H9 (cell line): ENCODE measurements around the gene RAB17. TPM values are rescaled to one million over a fixed set of nuclear protein-coding genes. Genes with fewer than 3 reads are reported as not detected.

Source experiments
- DNase-seq: peaks from one replicate; pipeline ENCODE4 v3.0.0-alpha.2; 2017
- H2AFZ ChIP-seq: one replicate; pipeline ENCODE4 v1.6.1; 2013; ENCODE audit warnings: mild to moderate bottlenecking, low read length, control low read depth, moderate library complexity
- H2AK5ac ChIP-seq: 2 replicates; pipeline ENCODE4 v1.6.1; 2013; ENCODE audit warnings: low read length, control low read depth, mixed read lengths; ENCODE audit not compliant: insufficient read length
- H2BK120ac ChIP-seq: one replicate; pipeline ENCODE4 v1.6.1; 2013; ENCODE audit warnings: low read depth, mild to moderate bottlenecking, low read length, control low read depth, inconsistent platforms; ENCODE audit not compliant: poor library complexity, severe bottlenecking
- H2BK12ac ChIP-seq: 2 replicates; pipeline ENCODE4 v1.6.1; 2013; ENCODE audit warnings: low read length, control low read depth, mixed read lengths, low read depth; ENCODE audit not compliant: insufficient read length
- H2BK15ac ChIP-seq: 2 replicates; pipeline ENCODE4 v1.6.1; 2013; ENCODE audit warnings: low read depth, low read length, control low read depth
- H2BK20ac ChIP-seq: one replicate; pipeline ENCODE4 v1.6.1; 2013; ENCODE audit warnings: low read depth, mild to moderate bottlenecking, low read length, control low read depth, inconsistent platforms; ENCODE audit not compliant: poor library complexity, severe bottlenecking
- H2BK5ac ChIP-seq: 2 replicates; pipeline ENCODE4 v1.6.1; 2013; ENCODE audit warnings: low read length, control low read depth, mixed read lengths; ENCODE audit not compliant: insufficient read length
- H3K14ac ChIP-seq: 2 replicates; pipeline ENCODE4 v1.6.1; 2013; ENCODE audit warnings: low read length, control low read depth; ENCODE audit not compliant: insufficient read depth
- H3K18ac ChIP-seq: 2 replicates; pipeline ENCODE4 v1.6.1; 2013; ENCODE audit warnings: low read depth, mild to moderate bottlenecking, mixed read lengths, low read length, control low read depth; ENCODE audit not compliant: insufficient read length
- H3K23ac ChIP-seq: 2 replicates; pipeline ENCODE4 v1.6.1; 2013; ENCODE audit warnings: low read length, control low read depth, mixed read lengths, low read depth; ENCODE audit not compliant: insufficient read length
- H3K23me2 ChIP-seq: 2 replicates; pipeline ENCODE4 v1.6.1; 2013; ENCODE audit warnings: low read depth, mild to moderate bottlenecking, mixed read lengths, low read length, control low read depth; ENCODE audit not compliant: insufficient read length, poor library complexity, severe bottlenecking
- H3K27ac ChIP-seq: 2 replicates; pipeline ENCODE4 v1.5.1; 2013; ENCODE audit warnings: low read length, control low read depth, mixed read lengths, low read depth; ENCODE audit not compliant: insufficient read length
- H3K27me3 ChIP-seq: 2 replicates; pipeline ENCODE4 v1.6.1; 2013; ENCODE audit warnings: low read length, control low read depth, inconsistent platforms; ENCODE audit not compliant: insufficient read depth
- H3K4ac ChIP-seq: 2 replicates; pipeline ENCODE4 v1.6.1; 2013; ENCODE audit warnings: low read depth, mild to moderate bottlenecking, control low read depth, inconsistent platforms, low read length, moderate library complexity
- H3K4me1 ChIP-seq: 2 replicates; pipeline ENCODE4 v1.6.1; 2013; ENCODE audit warnings: low read length, control low read depth, inconsistent platforms; ENCODE audit not compliant: insufficient read depth
- H3K4me2 ChIP-seq: 2 replicates; pipeline ENCODE4 v1.6.1; 2013; ENCODE audit warnings: low read length, control low read depth, mixed read lengths; ENCODE audit not compliant: insufficient read length, insufficient read depth
- H3K56ac ChIP-seq: 2 replicates; pipeline ENCODE4 v1.6.1; 2013; ENCODE audit warnings: low read depth, mild to moderate bottlenecking, mixed read lengths, low read length, control low read depth; ENCODE audit not compliant: insufficient read length
- H3K79me1 ChIP-seq: 2 replicates; pipeline ENCODE4 v1.6.1; 2013; ENCODE audit warnings: low read depth, mild to moderate bottlenecking, moderate library complexity, low read length, control low read depth, inconsistent platforms; ENCODE audit not compliant: insufficient read depth, poor library complexity, severe bottlenecking
- H3K79me2 ChIP-seq: 2 replicates; pipeline ENCODE4 v1.6.1; 2013; ENCODE audit warnings: low read length, control low read depth, inconsistent platforms; ENCODE audit not compliant: insufficient read depth
- H3K9ac ChIP-seq: 2 replicates; pipeline ENCODE4 v1.6.1; 2013; ENCODE audit warnings: low read length, control low read depth, mixed read lengths; ENCODE audit not compliant: insufficient read length; ENCODE audit errors: extremely low read depth
- H3K9me3 ChIP-seq: one replicate; pipeline ENCODE4 v1.6.1; 2013; ENCODE audit warnings: low read depth, low read length, inconsistent platforms; ENCODE audit not compliant: control insufficient read depth
- H3T11ph ChIP-seq: one replicate; pipeline ENCODE4 v1.6.1; 2013; ENCODE audit warnings: mild to moderate bottlenecking, low read length, control low read depth, inconsistent platforms
- H4K20me1 ChIP-seq: one replicate; pipeline ENCODE4 v1.6.1; 2013; ENCODE audit not compliant: control insufficient read depth, insufficient read length, insufficient read depth
- H4K5ac ChIP-seq: 2 replicates; pipeline ENCODE4 v1.6.1; 2013; ENCODE audit warnings: low read depth, mild to moderate bottlenecking, mixed read lengths, low read length, control low read depth; ENCODE audit not compliant: insufficient read length
- H4K8ac ChIP-seq: replicated peaks from 2 replicates; pipeline ENCODE4 v1.6.1; 2013; ENCODE audit warnings: low read length, control low read depth, mixed read lengths, low read depth; ENCODE audit not compliant: insufficient read length
- H4K91ac ChIP-seq: 2 replicates; pipeline ENCODE4 v1.6.1; 2013; ENCODE audit warnings: low read depth, mild to moderate bottlenecking, moderate library complexity, mixed read lengths, low read length, control low read depth; ENCODE audit not compliant: insufficient read length
- H3K27ac Mint-ChIP-seq, 3 experiments: 2 replicates in 2 of 3; 3 replicates in 1 of 3; pipeline ENCODE4 v1.8.0; 2020 to 2021; ENCODE audit warnings: mixed read lengths in 3 of 3, mild to moderate bottlenecking in 1 of 3, moderate library complexity in 1 of 3
- H3K27me3 Mint-ChIP-seq: 2 replicates; pipeline ENCODE4 v1.8.0; 2021; ENCODE audit warnings: low read depth, mild to moderate bottlenecking, moderate library complexity, mixed read lengths
- H3K36me3 Mint-ChIP-seq, 3 experiments: 2 replicates in 2 of 3; 3 replicates in 1 of 3; pipeline ENCODE4 v1.8.0; 2020 to 2021; ENCODE audit warnings: low read depth in 3 of 3, mixed read lengths in 3 of 3; ENCODE audit not compliant: insufficient read depth in 1 of 3
- H3K4me1 Mint-ChIP-seq, 2 experiments: 2 replicates each; pipeline ENCODE4 v1.8.0; 2020; ENCODE audit warnings: mixed read lengths in 2 of 2
- H3K4me3 Mint-ChIP-seq, 2 experiments: 2 replicates in 1 of 2; 3 replicates in 1 of 2; pipeline ENCODE4 v1.8.0; 2020 to 2021; ENCODE audit warnings: mild to moderate bottlenecking in 2 of 2, mixed read lengths in 2 of 2, moderate library complexity in 1 of 2
- H3K9me3 Mint-ChIP-seq, 2 experiments: 2 replicates in 1 of 2; 3 replicates in 1 of 2; pipeline ENCODE4 v1.8.0; 2020; ENCODE audit warnings: mild to moderate bottlenecking in 2 of 2, mixed read lengths in 2 of 2, moderate library complexity in 1 of 2
- WGBS: extraction: QIAGEN DNeasy Blood & Tissue Kit; methylation state at CpG from one replicate; pipeline ENCODE4 v1.1.7; 2013; ENCODE audit warnings: missing lambda C conversion rate, low lambda C conversion rate, mixed read lengths; ENCODE audit not compliant: insufficient read length; ENCODE audit errors: extremely low coverage; 5-methylcytosine and 5-hydroxymethylcytosine counted together
- total RNA-seq: library from RNA; stranded (reverse); gene quantifications from 2 replicates; pipeline ENCODE4 v1.2.1, GENCODE V29; 2021
- TF ChIP-seq, protein P1 (sequence below): fragments of 200-600 bp; sonication (generic); conservative IDR thresholded peaks from 3 replicates; pipeline ENCODE4 v1.8.0; 2021; ENCODE audit warnings: antibody characterized with exemption, mild to moderate bottlenecking

RAB17 gene
- total RNA-seq, 1 experiment from 2014 or later, result 31.9 TPM

DNA sequence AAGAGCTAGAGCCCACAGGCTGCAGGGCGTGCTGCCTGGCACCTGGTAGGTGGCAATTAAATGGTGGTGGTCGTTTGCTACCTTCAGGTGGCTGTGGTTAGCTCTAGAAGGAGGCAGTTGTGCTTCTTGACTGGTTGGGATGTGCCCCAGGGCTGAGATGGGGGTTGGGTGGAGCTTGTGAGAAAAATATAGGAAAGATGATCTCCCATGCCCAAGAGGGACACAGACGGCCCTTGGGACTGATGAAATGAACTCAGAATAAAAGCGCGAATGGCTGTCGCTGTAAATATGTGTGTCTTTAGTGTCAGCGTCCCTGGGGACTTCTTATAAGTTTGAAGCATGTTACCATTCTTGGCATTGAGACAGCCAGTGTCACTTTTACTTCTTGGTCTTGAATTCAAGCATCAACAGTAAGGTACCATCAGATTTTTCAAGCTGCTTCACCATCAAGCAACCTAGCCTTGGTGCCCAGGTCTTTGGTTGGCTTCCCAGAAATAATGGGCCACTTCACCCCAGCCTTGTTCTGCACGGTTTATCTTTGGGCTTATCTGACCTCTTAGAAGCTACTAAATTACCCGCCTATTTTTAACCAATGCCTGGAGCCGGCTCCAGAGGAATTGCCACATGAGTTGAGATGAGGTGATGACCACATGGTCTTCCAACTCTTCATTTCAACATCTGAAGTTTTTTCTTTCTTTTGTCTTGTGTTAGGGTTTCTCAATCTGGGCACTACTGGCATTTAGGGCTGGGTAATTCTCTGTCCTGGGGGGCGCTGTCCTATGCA, 48.7 kb upstream of the RAB17 start:
- H2BK5ac ChIP-seq, result no peak overlapping the region
- H3K14ac ChIP-seq, result no peak overlapping the region
- H2AFZ ChIP-seq, result no peak overlapping the region
- Mint-ChIP-seq H3K27me3 (no peaks in the 10 kb centered on the region; the same call in none of the 2 replicates), H3K9me3 (peaks cover 16 to 30% of the 10 kb centered on the region in 2 experiments), H3K4me1 (peaks cover 0 to 2% of the 10 kb centered on the region in 2 experiments; a peak in 1 of 4 replicates), H3K36me3 (peaks cover 34 to 44% (median 36%) of the 10 kb centered on the region in 3 experiments), H3K27ac (peak overlapping the region in 1 of 3 experiments; percentile 56; a peak in 1 of 7 replicates), H3K4me3 (no peak overlapping the region)
- H2BK120ac ChIP-seq, result no peak overlapping the region
- H4K8ac ChIP-seq, result no peak overlapping the region
- WGBS, result no CpG with 5 or more reads among the region's 11 CpGs
- TF ChIP-seq, protein P1, sequence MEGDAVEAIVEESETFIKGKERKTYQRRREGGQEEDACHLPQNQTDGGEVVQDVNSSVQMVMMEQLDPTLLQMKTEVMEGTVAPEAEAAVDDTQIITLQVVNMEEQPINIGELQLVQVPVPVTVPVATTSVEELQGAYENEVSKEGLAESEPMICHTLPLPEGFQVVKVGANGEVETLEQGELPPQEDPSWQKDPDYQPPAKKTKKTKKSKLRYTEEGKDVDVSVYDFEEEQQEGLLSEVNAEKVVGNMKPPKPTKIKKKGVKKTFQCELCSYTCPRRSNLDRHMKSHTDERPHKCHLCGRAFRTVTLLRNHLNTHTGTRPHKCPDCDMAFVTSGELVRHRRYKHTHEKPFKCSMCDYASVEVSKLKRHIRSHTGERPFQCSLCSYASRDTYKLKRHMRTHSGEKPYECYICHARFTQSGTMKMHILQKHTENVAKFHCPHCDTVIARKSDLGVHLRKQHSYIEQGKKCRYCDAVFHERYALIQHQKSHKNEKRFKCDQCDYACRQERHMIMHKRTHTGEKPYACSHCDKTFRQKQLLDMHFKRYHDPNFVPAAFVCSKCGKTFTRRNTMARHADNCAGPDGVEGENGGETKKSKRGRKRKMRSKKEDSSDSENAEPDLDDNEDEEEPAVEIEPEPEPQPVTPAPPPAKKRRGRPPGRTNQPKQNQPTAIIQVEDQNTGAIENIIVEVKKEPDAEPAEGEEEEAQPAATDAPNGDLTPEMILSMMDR, result no peak
- H2AK5ac ChIP-seq, result no peak overlapping the region
- H3K18ac ChIP-seq, result no peak overlapping the region
- no peak overlapping the region for H3K27ac ChIP-seq
- H4K20me1 ChIP-seq, result no peaks in the 10 kb centered on the region
- H3K9me3 ChIP-seq, result no peaks in the 10 kb centered on the region
- H3K56ac ChIP-seq, result no peak overlapping the region
- H4K91ac ChIP-seq, result no peak overlapping the region
- H3T11ph ChIP-seq, result no peak overlapping the region
- no peak overlapping the region for H4K5ac ChIP-seq
- no peak overlapping the region for H3K4ac ChIP-seq
- H3K4me1 ChIP-seq, result no peaks in the 10 kb centered on the region
- no peak overlapping the region for H3K4me2 ChIP-seq
- H2BK15ac ChIP-seq, result no peak overlapping the region
- no peak for DNase-seq
- H3K27me3 ChIP-seq, result no peaks in the 10 kb centered on the region
- no peak overlapping the region for H2BK12ac ChIP-seq
- H3K9ac ChIP-seq, result no peak overlapping the region
- peaks cover 2% of the 10 kb centered on the region for H3K79me1 ChIP-seq
- H2BK20ac ChIP-seq, result no peak overlapping the region
- H3K23me2 ChIP-seq, result no peaks in the 10 kb centered on the region
- no peaks in the 10 kb centered on the region for H3K79me2 ChIP-seq
- H3K23ac ChIP-seq, result no peak overlapping the region
